HG03060 (cell line): ENCODE measurements around the gene RHOBTB1.

Experiments
- ATAC-seq: cut with Tn5 transposase; IDR thresholded peaks from one replicate; pipeline ENCODE4 v1.9.1; 2021; ENCODE audit warnings: low read depth, moderate number of reproducible peaks; ENCODE audit not compliant: unreplicated experiment

Gene RHOBTB1

GRCh38 chr10:60967260-60967659 is 23.3 kb upstream of the RHOBTB1 start:
- no peak for ATAC-seq

- no peak for ATAC-seq
These were observed 21.7 kb upstream of the RHOBTB1 start for GRCh38 chr10:60965696-60966095.

DNA sequence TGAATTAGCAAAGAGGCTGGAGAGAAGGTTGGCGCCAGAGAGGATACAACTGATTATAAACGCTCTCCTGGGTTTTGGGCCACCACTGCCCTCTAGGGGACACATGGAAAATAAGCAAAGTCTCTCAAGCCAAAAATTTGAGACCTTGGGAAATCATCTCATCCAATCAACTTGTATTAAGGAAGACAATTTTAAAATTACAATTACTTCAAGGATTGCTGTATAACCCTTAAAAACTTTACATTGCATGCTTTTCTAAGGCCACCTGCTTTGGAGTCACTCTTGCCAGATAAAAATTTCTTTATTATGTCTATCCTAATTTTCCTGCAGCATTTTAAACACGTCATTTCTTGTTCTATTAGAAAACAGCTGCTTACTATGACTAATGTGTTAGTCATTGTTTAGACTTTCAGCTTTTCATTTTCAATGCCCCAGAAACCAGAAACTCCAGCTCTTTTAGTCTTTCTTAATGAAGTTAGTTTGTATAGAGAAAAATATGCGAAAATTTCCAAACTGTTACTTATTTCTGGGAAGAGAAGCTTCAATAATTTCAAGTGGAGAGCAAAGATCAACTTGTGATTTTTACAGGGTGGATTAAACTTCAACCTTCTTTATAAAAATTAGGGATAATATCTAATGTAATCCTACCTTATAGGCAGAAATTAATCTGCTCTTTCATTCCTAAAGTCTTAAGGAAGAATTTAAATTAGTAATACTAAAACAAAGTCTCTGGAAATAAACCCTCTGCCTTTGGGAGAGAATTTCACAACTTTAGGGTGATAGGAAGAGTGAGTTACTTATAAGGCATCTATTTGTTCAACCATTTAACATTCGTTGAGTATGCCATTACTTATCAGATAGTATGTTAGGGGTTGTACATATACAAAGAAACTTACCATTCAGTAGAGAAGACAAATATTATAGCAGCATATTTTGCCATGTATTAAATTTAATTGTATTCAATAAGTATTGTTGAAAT is 20.6 kb upstream of the RHOBTB1 start:
- ATAC-seq: no peak

DNA sequence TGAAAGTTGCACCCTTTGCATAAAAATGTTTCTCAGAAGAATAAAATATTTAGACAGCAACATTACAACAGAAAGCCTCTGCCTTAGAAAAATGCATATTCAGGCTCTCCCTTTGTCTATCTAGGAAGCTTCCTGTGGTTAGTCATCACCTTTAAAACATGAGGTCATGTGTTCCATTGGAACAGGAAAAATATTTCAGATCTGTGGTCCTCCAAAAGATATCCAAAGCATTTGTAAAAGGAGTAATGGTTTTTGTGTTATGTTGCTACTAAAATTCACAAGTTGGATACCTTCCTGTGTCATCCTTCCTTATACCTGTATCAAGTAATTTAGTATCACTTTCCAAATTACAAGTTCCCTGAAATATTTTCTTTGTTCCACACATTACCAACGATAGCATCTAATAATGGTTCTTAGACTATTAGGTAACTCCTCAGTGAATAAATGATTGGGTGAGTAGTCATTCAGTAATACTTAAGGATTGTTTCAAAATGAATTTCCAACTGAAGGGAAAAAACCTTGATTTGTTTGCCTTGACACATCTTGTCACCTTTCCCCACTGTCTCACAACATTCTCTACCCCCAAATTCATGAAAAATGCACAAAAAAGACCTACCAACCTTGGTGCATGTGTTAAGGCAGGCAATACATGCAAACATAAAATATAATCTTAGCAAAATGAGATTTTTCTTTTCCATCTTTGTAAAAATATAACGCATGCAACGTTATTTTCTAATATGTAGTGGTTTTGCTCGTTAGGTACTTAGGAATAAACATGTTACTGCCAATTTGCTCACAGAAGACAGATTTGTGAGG is 19.7 kb upstream of the RHOBTB1 start:
- no peak for ATAC-seq

- ATAC-seq: no peak
These were observed 19.0 kb upstream of the RHOBTB1 start for GRCh38 chr10:60962946-60963345.

DNA sequence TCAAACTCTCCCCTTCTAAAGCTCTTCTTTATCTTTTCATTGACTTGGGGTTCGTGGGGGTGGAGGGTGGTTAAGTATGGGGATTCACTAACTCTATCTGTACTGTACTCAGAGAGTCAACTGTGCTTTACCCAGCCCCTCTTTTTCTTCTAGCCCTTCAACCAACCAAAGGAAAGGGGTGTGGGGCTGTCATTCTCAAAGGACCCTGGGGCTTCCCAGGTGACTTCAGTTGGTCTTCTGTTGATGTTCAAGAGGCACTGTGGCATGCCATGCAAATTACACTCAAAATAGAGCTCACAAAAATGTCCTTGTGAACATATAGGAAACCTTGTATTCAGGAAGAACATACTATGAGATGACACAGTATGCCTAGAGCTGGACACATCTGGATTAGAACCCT is 16.9 kb upstream of the RHOBTB1 start:
- no peak for ATAC-seq

- no peak for ATAC-seq
These were observed 16.0 kb upstream of the RHOBTB1 start for GRCh38 chr10:60960031-60960430.

DNA sequence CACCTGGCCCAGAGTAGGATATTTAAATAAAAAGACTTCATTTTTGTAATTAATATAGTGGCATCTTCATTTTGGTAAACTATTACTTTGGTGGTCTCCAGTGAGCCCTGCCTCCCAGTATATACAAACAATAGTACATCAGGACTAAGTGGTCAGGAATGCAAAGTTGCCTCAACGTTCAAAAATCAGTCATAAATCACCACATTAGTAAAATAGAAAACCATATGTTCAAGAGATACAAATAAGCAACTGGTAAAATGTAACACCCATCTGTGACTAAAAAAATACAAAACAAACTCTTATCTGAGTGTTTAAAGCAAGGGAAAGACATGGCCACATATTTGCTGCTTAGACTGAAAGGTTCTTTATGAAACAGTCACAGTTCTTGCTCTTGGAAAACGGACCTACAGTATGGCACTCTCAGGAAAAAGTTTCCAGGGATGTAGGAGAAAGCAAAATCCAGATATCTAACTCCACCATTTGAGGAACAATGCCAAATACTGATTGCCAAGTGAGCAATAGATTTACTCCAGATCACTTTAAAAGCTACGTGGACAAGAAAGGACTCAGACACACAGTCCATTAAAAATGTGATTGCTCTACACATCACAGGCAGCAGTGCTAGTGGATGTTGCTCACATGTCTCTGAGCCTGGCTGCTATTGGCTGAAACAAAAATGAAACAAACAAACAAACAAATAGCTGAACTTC is 15.1 kb upstream of the RHOBTB1 start:
- no peak for ATAC-seq

DNA sequence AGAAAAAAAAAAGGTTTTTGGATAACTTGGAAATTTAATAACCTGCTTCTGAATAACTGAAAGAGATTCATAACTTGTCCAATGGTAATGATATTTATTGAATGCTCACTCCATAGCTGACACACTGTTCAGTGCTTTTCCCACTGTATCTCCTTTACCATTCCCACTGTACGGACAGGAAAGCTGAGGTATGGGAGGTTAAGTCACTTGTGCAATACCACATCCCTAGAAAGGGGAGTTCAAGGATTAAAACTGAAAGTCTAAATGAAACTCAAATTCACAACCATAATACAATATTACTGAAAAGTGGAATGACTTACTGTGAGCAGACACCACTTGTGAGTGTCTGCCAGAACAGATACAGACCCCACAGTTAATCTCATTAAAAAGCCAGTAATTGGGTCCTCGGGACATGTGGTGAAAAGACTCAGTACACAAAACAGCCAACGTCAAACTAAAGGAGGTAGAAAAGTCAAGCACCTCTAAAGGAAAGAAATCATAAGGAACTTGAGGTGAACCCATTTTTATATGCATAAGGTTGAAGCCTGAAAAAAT is 13.8 kb upstream of the RHOBTB1 start:
- ATAC-seq: no peak

- ATAC-seq: no peak
These were observed 12.0 kb upstream of the RHOBTB1 start for GRCh38 chr10:60955957-60956425.

- ATAC-seq: no peak
These were observed 11.3 kb upstream of the RHOBTB1 start for GRCh38 chr10:60955316-60955715.

DNA sequence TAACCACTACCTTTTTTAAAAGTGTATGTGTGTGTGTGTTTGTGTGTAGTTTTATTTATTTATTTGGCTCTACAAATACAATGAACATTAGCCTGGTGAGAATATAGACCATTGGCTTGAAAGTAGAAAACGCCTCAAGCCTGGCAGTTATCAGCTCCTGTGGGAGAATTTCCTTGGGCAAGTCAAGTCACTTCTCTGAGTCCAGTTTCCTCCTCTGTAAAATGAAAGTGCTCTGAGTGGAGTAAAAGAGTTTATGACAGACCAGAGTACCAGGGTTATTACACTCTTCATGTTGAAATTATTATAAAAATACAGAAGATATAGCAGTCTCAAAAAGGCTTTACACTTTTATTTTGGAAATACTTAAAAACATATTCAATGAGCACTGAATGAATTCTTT is 10.1 kb upstream of the RHOBTB1 start:
- no peak for ATAC-seq

DNA sequence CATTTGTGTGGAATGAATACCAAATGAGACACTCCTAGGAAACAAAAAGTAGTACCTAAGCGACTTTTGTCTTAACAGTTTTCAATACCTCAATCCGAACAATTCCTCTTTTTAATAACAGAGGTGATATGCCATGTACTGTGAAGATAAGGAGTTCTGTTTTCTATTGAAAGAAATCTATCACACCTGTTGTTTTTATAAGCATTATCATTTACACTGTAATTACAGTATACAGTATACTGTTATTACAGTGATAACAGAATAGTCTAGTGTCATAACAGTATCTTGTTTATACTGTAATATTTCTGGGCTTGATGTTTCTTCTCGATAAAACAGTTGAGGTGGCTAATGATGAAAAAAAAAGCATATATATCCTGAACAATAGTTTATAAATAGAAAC is 9.4 kb upstream of the RHOBTB1 start:
- no peak for ATAC-seq

- no peak for ATAC-seq
These were observed 8.8 kb upstream of the RHOBTB1 start for GRCh38 chr10:60952846-60953220.

GRCh38 chr10:60952067-60952845 is 8.3 kb upstream of the RHOBTB1 start:
- no peak for ATAC-seq

DNA sequence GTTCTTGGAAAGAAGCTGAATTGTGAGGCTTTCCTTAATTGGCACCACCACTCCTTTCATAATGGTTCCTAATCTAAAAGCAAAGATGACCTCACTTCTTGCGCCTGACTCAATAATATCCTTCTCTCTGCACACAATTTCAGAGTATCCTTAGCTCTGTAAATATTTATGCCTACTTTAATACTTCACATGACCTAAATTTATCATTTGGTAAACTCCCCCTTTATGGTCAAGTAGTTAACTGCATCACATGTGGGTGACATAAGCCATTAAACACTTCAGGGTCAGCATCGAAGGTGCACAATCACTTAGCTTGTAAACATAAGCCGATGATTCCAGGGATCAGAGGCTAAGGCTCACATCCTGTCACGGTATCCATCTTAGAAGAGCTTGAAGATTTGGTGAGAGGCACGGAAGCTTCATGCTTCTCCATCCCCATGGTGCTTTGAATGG is 7.3 kb upstream of the RHOBTB1 start:
- ATAC-seq: no peak

DNA sequence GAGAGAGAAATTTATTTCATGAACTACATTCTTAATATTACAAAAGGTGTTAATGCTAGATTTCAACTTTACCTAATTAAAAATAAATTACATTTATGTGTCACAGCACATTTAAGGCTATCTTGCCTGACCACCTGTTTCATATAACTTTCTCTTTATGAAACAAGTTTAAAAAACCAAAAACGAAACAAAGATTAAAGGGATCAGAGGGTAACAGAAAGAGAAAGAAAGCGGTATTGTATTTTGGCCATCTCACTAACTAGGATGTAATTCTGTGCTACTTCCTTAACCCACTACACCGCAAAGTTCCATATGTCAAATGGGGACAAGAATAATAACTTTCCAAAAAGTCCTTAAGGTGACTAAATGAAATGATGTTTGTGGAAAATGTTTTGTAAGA is 6.3 kb upstream of the RHOBTB1 start:
- peak; percentile 53 for ATAC-seq

GRCh38 chr10:60948851-60949250 is 4.9 kb upstream of the RHOBTB1 start:
- no peak for ATAC-seq

GRCh38 chr10:60944910-60945297 is 919 bp upstream of the RHOBTB1 start:
- ATAC-seq: no peak
